IPS-18c (cell line): Measurements from ENCODE around the gene DCHS1.

Experiments
- H3K4me3 ChIP-seq: 2 replicates; pipeline ENCODE4 v1.7.0; 2013; ENCODE audit warnings: low read depth, mild to moderate bottlenecking, low read length, moderate library complexity; ENCODE audit not compliant: insufficient read depth
- H3K9me3 ChIP-seq: one replicate; pipeline ENCODE4 v1.6.1; 2013; ENCODE audit warnings: mild to moderate bottlenecking, low read length, moderate library complexity; ENCODE audit not compliant: control insufficient read depth, insufficient read depth

DCHS1 gene

DNA sequence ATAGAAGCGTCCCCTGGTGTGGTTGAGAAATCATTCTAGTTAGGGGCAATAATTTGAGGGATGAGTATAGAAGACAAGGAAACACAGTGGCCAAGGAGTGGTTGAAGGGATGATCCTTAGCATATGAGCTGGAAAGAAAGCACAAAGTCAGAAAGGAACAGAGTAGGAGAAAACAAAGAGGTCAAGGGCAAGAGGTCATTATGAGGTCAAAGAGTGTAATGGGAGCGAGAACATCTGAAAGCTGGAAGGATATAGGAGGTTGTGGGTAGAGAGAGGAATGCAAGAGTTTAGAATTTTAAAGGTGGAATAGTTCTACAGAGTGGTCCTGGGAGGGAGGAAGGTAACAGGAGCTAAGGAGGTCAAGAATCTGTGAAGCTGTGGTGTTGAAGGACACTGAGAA is 2.0 kb downstream of the DCHS1 start:
- H3K9me3 ChIP-seq: no peaks in the 10 kb centered on the region

DNA sequence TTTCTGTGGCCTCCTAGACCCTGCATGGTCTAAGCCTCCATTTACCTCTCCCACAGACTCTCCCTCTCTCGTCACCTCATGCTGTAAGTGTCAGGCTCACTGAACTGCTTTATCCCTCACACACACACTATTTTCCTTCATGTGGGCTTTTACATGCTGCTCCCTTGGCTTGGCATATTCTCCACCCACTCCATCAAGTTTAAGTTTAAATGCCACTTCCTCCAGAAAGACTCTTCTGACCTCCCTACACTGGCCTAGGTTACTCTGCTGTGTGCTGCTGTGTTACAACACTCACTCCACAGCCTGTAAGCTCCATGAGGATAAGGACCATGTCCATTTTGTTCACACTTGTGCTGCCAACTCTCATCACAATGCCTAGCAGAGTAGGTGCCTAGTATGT is 2.5 kb downstream of the DCHS1 start:
- no peak overlapping the region for H3K4me3 ChIP-seq
- H3K9me3 ChIP-seq: no peaks in the 10 kb centered on the region

More for the DNA sequence above, 2.0 kb downstream of the DCHS1 start:
- H3K4me3 ChIP-seq: no peak overlapping the region

DNA sequence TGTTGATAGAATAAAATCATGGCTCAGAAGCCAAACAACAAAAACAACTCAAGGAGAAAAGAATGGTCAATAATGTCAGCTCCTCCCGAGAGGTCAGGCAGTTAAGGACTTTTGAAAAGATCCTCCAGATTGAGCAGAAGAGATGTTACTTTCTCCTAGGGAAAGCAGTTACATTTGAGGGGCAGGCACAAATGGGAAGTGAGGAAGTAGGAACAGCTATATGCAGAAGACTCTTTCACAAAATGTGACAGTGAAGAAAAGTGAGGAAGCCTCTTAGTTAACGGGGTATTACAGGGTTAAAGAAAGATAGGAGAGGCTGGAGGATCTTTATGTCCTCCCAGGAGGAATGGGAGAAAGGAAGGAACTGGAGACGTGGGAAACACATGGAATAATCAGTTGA is 3.4 kb downstream of the DCHS1 start:
- Histone ChIP-seq H3K9me3 (no peaks in the 10 kb centered on the region), H3K4me3 (no peak overlapping the region)

DNA sequence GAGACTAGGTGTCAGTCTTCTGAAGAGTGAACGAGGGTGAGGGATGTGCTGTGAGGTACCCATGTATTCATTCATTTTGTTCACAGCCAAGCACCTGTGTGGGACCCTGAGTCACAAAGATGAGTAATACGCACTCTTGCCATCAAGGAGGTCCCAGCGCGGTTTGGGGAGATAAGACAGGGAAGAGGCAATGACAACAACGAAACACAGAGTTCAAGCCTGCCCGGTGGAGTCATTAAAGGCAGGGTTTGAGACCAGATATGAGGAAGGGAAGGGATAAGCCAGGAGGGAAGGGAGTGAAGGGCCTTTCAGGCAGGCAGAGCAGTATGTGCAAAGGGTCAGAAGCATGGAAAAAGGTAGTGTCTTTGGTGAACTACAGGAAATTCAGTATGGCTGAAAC is 4.6 kb downstream of the DCHS1 start:
- H3K9me3 ChIP-seq: no peaks in the 10 kb centered on the region
- H3K4me3 ChIP-seq: no peak overlapping the region

DNA sequence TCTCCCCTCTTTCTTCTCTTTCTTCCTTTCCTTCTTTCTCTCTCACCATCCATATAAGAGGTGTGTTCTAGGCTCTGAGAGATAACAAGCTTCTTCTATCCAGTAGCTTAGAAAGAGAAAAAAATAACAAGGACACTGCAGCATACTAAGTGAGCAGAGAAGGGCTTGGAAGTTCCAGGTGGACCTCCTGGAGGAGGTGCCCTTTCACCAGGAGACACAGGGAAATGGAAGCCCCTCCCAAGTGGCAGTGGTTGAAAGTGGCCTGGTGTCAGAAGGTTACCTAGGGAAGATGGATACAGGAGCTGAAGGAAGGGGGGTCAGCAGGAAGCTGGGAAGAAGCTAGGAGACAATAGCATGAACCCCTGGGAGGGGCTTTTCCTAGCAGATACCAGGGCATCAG is 5.5 kb downstream of the DCHS1 start:
- Histone ChIP-seq H3K4me3 (no peak overlapping the region), H3K9me3 (no peaks in the 10 kb centered on the region)

DNA sequence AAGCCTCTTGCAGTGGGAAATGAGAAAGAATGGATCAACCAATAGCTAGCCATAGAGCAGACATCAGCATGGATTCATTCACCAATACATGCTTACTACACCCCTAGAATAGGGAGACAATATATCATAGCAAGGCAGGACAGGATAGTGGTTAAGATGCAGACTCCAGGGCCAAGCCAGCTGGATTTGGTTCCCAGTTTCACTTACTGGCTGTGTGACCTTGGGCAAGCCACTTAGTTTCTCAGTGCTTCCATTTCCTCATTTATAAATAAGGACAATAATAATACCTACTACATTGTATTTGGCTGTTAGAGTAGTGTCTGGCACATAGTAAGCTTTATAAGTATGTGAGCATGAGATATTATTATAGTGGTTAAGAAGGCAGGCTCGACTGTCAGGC is 7.1 kb downstream of the DCHS1 start:
- Histone ChIP-seq H3K9me3 (no peaks in the 10 kb centered on the region), H3K4me3 (no peak overlapping the region)

DNA sequence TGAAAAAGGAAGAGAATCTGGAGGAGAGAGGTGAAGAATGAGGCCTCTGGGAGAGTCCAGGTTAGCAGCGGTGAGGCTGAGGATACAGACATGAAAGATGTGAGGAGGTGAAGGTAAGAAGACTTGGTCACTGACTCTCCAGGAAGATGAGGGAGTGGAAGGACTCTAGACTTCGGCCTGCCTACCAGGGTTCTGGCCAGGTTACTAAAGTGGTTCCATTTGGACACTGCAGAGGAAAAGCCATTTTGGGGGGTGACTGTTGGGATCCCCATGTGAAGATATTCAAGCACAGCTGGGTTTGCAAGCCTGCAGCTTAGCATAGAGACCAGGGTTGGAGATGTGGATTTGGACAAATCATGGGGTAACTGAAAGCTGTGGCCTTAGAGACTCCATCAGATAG is 7.8 kb downstream of the DCHS1 start:
- Histone ChIP-seq H3K9me3 (no peaks in the 10 kb centered on the region), H3K4me3 (no peak overlapping the region)

DNA sequence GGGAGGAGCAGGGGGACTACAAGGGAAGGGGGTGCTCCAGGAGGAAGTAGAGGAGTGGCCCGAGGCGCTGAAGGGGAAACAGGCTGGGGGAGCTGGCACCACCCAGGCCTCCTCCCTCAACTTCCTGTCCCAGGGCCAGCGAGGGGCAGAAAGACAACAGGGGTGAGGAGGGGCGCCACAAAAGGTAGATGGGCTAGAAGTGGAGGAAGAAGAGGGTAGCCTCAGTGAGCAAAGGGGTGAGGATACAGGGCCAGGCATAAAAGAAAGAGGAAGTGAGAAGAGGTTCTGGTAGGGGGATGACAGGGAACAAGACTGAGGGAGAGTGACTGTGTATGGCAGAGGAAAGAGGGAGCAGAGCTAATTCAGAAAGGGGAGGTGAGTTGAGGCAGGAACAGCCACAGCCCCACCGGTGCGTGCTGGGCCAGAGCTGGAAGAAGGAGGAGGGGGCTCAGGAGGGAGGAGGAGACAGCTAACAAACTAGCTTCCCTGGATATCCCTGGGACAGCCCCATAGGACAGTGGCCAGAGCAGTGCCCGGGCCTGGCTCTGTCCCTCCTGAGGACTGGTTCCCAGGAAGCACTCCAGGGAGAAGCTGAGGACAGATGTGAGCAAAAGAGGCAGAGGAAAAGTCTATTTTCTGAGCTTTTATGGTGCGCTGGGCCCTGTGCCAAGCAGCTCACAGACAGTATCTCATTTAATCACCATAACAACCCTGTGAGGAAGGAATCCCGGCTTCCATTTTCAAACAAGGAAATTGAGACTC is 8.5 kb downstream of the DCHS1 start:
- Histone ChIP-seq H3K4me3 (no peak overlapping the region), H3K9me3 (no peaks in the 10 kb centered on the region)

DNA sequence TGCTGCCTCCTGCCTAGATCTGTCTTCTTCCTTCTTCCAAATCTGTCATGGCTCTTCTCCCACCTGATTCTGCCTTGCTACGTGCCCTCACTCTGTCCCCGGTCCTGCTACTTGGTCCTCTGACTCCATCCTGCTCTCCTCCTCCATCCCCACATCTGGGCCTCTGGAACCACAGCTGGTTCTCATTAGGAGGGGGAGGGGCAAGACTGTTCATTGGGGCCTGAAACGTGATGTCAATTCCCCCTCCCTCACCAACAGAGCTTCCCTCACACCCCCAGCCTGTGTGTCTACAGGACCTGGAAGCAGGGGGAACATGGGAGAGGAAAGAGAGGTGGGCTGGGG is 9.1 kb downstream of the DCHS1 start:
- H3K9me3 ChIP-seq: no peaks in the 10 kb centered on the region
- no peak overlapping the region for H3K4me3 ChIP-seq

DNA sequence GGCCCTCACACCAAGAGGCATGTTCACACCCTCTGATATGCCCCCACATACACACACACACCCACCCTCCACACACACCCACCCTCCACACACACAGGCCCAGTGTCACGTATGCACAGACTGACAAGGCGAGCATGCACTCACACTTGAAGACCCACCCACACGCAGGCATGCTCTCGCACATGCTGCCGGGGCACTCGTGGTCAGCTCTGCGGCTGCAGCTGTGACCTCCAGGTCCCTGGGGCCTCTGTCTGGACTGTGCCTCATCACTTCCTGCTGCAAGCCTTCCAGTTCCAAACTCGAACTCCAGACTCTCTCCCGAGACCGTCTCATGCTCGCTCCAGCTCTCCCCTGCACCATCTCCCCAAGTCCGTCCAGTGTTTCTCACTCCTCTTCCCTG is 9.5 kb downstream of the DCHS1 start:
- H3K9me3 ChIP-seq: no peaks in the 10 kb centered on the region
- no peak overlapping the region for H3K4me3 ChIP-seq

DNA sequence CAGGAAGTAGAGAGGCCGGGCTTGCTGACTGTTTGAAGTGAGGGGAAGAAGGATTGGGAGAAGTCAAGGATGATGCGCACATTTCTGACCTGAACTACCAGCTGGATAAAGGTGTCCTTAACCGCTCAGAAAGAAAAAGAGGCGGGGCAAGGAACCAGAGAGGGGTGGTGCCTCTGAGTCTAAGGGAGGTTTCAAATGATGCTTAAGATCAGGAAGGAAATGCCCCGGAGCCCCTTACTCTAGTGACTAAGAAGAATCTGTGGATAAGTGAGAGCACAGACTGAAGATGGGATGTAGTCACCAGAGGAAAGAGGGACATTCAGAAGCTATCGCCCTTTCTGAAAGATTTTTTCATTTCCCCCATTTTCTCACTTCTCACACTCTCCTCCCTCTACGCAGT is 12.7 kb downstream of the DCHS1 start:
- no peak overlapping the region for H3K4me3 ChIP-seq
- no peaks in the 10 kb centered on the region for H3K9me3 ChIP-seq

DNA sequence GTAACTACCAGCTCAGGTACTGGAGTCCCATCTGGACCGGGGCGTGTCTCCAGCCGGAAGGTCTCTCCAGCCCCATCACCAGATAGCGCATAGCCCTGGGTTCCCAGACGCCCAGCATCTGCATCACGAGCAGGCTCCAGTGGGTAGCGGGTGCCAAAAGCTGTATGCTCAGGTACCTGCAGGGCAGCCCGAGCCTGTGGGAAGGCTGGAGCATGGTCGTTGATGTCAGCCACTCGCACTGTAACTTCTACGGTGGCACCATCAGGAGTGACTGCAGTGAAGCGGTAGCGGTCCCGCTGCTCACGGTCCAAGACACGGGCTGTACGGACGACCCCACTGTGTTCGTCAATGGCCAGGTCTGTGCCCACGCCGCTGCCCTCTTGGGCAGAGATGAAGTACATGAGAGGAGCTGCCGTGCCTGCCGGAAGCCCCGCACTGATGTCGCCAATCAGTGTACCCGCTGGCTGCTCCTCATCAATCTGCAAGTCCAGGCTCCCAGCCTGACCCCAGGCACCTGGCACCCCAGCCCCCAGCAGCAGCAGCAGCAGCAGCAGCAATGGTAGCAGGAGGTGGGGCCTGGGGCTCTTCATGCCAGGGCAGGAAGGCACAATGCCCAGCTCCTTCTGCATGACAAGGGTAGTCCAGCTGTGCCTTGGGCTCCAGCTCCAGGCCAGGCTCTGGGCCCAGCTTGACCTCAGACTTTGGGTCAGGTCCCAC is 14.5 kb downstream of the DCHS1 start:
- H3K4me3 ChIP-seq: no peak overlapping the region

DNA sequence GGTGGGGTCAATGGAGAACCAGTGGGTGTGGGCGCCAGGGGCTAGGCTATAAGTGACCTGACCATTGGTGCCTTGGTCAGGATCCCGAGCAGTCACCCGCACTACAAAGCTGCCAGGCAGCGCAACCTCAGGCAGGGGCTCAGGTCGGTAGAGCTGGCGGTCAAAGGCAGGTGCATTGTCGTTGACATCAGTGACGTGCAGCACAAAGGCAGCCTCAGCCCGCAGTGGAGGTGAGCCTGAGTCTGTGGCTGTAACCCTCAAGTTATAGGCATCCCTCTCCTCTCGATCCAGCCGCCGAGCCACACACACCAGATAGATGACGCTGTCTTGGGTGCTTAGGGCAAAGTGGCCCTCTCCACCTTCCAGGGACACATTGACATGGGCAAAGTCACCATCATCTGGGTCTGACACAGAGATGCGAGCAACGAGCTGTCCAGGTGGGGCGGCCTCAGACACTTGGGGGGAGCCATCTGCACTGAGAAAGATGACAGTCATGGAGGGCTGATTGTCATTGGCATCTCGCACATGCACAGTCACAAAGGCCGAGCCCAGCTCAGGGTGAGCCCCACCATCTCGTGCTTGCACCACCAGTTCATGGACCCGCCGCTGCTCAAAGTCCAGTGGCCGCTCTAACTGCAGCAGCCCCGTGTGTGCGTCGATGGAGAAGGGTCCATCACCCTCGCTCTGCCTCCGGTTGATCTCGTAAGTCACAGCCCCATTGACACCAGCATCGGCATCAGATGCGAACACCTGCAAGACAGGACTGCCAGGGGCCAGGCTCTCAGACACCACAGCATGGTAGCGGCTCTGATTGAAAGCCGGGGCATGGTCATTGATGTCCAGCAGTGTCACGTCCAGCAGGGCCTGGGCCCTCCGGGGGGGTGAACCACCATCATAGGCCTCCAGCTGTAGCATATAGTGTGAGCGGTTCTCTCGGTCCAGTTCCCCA is 15.3 kb downstream of the DCHS1 start:
- no peaks in the 10 kb centered on the region for H3K9me3 ChIP-seq
- H3K4me3 ChIP-seq: no peak overlapping the region

More for the DNA sequence above, 14.5 kb downstream of the DCHS1 start:
- no peaks in the 10 kb centered on the region for H3K9me3 ChIP-seq

DNA sequence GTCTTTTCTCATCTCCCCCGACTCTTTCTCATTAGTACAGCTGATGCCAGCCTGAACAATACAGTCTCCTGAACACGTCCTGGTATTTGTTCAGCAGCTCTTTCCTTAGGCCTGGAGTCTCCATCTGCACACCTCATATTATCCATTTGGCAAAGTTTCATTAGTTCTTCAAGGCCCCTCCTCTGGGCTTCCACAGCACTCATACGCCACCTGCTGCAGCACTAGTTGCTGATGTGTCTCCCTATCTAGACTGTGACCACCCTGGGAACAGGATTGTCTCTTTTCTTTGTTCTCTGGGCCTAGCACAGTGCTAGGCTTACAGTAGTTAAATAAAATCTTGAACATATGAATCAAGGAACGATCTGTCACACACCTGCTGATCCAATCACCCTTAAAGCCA is 17.2 kb downstream of the DCHS1 start:
- Histone ChIP-seq H3K9me3 (no peaks in the 10 kb centered on the region), H3K4me3 (no peak overlapping the region)

DNA sequence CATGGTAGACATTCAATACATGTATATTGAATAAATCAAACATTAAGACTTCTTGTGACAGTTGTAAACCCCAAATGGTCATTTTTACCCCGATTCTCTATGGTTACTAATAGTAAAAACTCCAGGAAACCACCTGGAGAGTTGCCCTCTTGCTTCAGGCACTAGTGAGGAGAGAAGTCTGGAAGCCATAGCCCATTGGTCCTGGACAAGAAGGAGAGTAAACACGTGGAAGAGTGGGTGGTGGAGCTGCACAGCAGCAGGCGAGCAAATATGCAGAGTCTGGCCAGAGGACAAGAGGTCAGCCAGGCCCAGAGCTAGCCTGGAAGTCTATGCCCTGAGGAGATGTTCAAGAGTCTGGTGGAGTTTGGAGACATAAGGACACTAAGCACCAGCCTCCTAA is 17.7 kb downstream of the DCHS1 start:
- H3K9me3 ChIP-seq: no peaks in the 10 kb centered on the region
- no peak overlapping the region for H3K4me3 ChIP-seq

DNA sequence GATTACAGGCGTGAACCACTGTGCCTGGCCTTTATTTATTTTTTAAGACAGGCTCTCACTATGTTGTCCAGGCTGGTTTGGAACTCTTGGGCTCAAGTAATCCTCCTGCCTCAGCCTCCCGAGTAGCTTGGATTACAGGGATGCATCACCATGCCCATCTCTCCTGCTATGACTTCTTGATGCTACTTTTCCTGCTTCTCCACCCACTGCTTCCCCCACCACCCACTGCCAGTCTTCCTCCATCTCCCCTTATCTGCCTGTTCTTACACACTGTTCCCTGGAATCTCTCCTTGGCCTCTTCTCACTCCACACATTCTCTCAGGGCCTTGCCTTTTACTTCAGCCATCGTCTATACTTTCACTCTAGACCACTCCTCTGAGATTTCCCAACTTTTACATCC is 19.1 kb downstream of the DCHS1 start:
- no peak overlapping the region for H3K4me3 ChIP-seq
- no peaks in the 10 kb centered on the region for H3K9me3 ChIP-seq

DNA sequence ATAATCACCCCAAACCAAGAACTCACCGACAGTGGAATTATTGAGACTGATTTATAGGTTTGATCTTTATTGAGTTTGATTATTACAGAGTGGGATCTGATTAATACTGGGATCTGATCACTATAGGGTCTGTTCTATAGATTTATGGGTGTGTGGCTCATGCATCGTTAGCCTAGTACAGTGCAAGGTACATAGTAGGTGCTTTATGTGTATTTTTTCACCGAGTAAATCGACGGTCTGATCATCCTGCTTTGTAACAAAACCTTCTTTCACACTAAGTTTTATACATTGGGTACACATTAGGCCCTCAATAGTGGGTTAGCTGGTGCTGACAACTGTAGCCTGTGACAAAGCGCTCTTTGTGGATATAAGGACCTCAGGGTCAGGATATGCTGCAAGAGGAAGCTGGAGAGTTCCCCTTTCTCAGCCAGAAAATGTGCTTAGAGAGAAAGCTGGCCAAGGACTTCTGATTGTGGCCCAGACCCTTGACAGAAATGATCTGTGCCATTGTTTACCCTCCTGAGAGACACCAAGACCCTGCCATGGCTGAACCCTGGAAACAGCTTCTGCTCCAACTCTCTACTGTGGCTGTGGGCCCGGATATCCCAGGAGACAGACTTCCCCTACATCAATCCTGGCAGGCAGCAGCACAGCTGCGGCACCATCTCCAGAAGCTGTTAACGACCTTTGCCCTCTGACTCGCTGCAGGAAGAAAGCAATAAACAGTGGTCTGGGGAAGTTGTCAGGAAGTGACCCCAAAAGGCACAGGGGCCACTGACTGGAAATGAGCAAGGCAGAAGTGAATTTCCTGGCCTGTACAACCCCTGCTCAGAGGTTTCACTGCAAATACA is 20.3 kb downstream of the DCHS1 start:
- H3K9me3 ChIP-seq: no peaks in the 10 kb centered on the region
- no peak overlapping the region for H3K4me3 ChIP-seq
